Caco-2 (cell line): ENCODE results near the gene LCN9. TPM values are rescaled to one million over a fixed set of nuclear protein-coding genes. Genes with fewer than 3 reads are reported as not detected.

Experiments used
- BruUV-seq: library from RNA; stranded (reverse); fragments of 400-500 nt; replicated peaks from 2 replicates; lab custom pipeline; 2021; lab: Mats Ljungman, UMichigan
- CTCF ChIA-PET: fragments of 300-600 bp; sonication (Branson Sonifier 250); formaldehyde crosslinking; loops from one replicate; lab custom pipeline; 2022; ENCODE audit warnings: antibody characterized with exemption; lab: Charles Lee
- POLR2A ChIA-PET: fragments of 300-600 bp; sonication (Branson Sonifier 250); formaldehyde crosslinking; loops from one replicate; lab custom pipeline; 2022; ENCODE audit warnings: antibody characterized with exemption; lab: Charles Lee
- DNase-seq, 2 experiments: peaks; one replicate each; pipeline versions ENCODE4 v3.0.0 to v3.0.0-alpha.2; 2020 to 2022
- H3K27me3 ChIP-seq: replicated peaks from 2 replicates; pipeline ENCODE4 v1.6.0; 2011; ENCODE audit warnings: low read length; ENCODE audit not compliant: control insufficient read depth, insufficient read depth
- H3K36me3 ChIP-seq: 2 replicates; pipeline ENCODE4 v1.5.1; 2011; ENCODE audit warnings: low read length; ENCODE audit not compliant: control insufficient read depth, insufficient read depth
- H3K4me1 ChIP-seq: fragments of 250-450 bp; sonication (Bioruptor Pico); 2 replicates; pipeline ENCODE4 v1.5.1; 2020; ENCODE audit warnings: mild to moderate bottlenecking
- H3K4me3 ChIP-seq: 2 replicates; pipeline ENCODE4 v1.5.1; 2011; ENCODE audit warnings: low read depth, mild to moderate bottlenecking, control low read depth, low read length
- H3K9me3 ChIP-seq: fragments of 250-450 bp; sonication (Bioruptor Pico); 2 replicates; pipeline ENCODE4 v1.5.1; 2020; ENCODE audit warnings: mild to moderate bottlenecking, moderate library complexity
- H3K27ac Mint-ChIP-seq: one replicate; pipeline ENCODE4 v1.8.0; 2022; ENCODE audit warnings: mixed read lengths; ENCODE audit not compliant: unreplicated experiment
- H3K27me3 Mint-ChIP-seq: one replicate; pipeline ENCODE4 v1.8.0; 2022; ENCODE audit warnings: mixed read lengths; ENCODE audit not compliant: insufficient read depth, unreplicated experiment
- H3K36me3 Mint-ChIP-seq: one replicate; pipeline ENCODE4 v1.8.0; 2022; ENCODE audit warnings: mild to moderate bottlenecking, mixed read lengths; ENCODE audit not compliant: insufficient read depth, unreplicated experiment
- H3K4me1 Mint-ChIP-seq: one replicate; pipeline ENCODE4 v1.8.0; 2022; ENCODE audit warnings: low read depth, mixed read lengths; ENCODE audit not compliant: unreplicated experiment
- H3K4me3 Mint-ChIP-seq: one replicate; pipeline ENCODE4 v1.8.0; 2022; ENCODE audit warnings: mild to moderate bottlenecking, moderate library complexity, mixed read lengths; ENCODE audit not compliant: unreplicated experiment
- H3K9me3 Mint-ChIP-seq: one replicate; pipeline ENCODE4 v1.8.0; 2022; ENCODE audit warnings: mixed read lengths; ENCODE audit not compliant: unreplicated experiment
- CTCF ChIP-seq, 2 experiments: fragments of 200-600 bp in 1 of 2; IDR thresholded peaks; 1 replicate in 1 of 2; 2 replicates in 1 of 2; pipeline versions ENCODE4 v1.5.1 to v1.8.0; 2011 to 2022; ENCODE audit warnings: antibody characterized with exemption in 1 of 2, control low read depth in 1 of 2, inconsistent platforms in 1 of 2, low read depth in 1 of 2, low read length in 1 of 2, mild to moderate bottlenecking in 1 of 2, moderate library complexity in 1 of 2; ENCODE audit not compliant: insufficient read depth in 1 of 2, severe bottlenecking in 1 of 2, unreplicated experiment in 1 of 2
- intact Hi-C: fragments of 100-400 bp; cut with micrococcal nuclease; formaldehyde crosslinking; loops from one replicate; pipeline ENCODE4 v1.10.0; 2022; ENCODE audit not compliant: unreplicated experiment
- total RNA-seq: library from RNA; stranded (reverse); gene quantifications from 2 replicates; pipeline ENCODE4 v1.2.3, GENCODE V29; 2022

The LCN9 gene
- total RNA-seq, 1 experiment from 2014 or later, result not detected

GRCh38 chr9:135707252-135708138, 44.4 kb downstream of the LCN9 start:
- Mint-ChIP-seq H3K27ac (no peak overlapping the region), H3K36me3 (no peaks in the 10 kb centered on the region), H3K27me3 (peaks cover 23% of the 10 kb centered on the region), H3K4me3 (no peak overlapping the region), H3K4me1 (no peaks in the 10 kb centered on the region), H3K9me3 (no peaks in the 10 kb centered on the region)
- Histone ChIP-seq H3K4me3 (no peak overlapping the region), H3K36me3 (no peaks in the 10 kb centered on the region), H3K27me3 (no peaks in the 10 kb centered on the region; the same call in 1 of the 2 replicates), H3K9me3 (no peaks in the 10 kb centered on the region), H3K4me1 (no peaks in the 10 kb centered on the region)
- ChIA-PET POLR2A (no interaction called here), CTCF (no interaction called here)
- DNase-seq, result no peak
- intact Hi-C loops, result no loop called here
- no TSS peak for BruUV-seq
- no peak for TF ChIP-seq CTCF (IDR thresholded peaks at IDR 0.05; ENCODE audit: insufficient read depth in 1 of 2, low read depth in 1 of 2, low read length in 1 of 2, severe bottlenecking in 1 of 2, unreplicated experiment in 1 of 2)

GRCh38 chr9:135708164-135708563, 45.1 kb downstream of the LCN9 start:
- no peaks in the 10 kb centered on the region for H3K9me3 Mint-ChIP-seq
- H3K4me3 Mint-ChIP-seq, result no peak overlapping the region
- TF ChIP-seq CTCF (IDR thresholded peaks at IDR 0.05; ENCODE audit: insufficient read depth in 1 of 2, low read depth in 1 of 2, low read length in 1 of 2, severe bottlenecking in 1 of 2, unreplicated experiment in 1 of 2), result no peak
- no peak overlapping the region for H3K27ac Mint-ChIP-seq
- H3K4me1 Mint-ChIP-seq, result no peaks in the 10 kb centered on the region
- POLR2A ChIA-PET, result no interaction called here
- BruUV-seq, result no TSS peak
- H3K9me3 ChIP-seq, result no peaks in the 10 kb centered on the region
- CTCF ChIA-PET, result no interaction called here
- DNase-seq, result no peak
- no peaks in the 10 kb centered on the region for H3K36me3 ChIP-seq
- H3K27me3 Mint-ChIP-seq, result peaks cover 23% of the 10 kb centered on the region
- no peak overlapping the region for H3K4me3 ChIP-seq
- H3K36me3 Mint-ChIP-seq, result no peaks in the 10 kb centered on the region
- no peaks in the 10 kb centered on the region; the same call in 1 of the 2 replicates for H3K27me3 ChIP-seq
- intact Hi-C loops, result no loop called here
- no peaks in the 10 kb centered on the region for H3K4me1 ChIP-seq

GRCh38 chr9:135711391-135711790, 48.3 kb downstream of the LCN9 start:
- Mint-ChIP-seq H3K36me3 (no peaks in the 10 kb centered on the region), H3K4me1 (no peaks in the 10 kb centered on the region), H3K4me3 (no peak overlapping the region), H3K27me3 (peaks cover 23% of the 10 kb centered on the region), H3K9me3 (no peaks in the 10 kb centered on the region), H3K27ac (no peak overlapping the region)
- no peak for TF ChIP-seq CTCF (IDR thresholded peaks at IDR 0.05; ENCODE audit: insufficient read depth in 1 of 2, low read depth in 1 of 2, low read length in 1 of 2, severe bottlenecking in 1 of 2, unreplicated experiment in 1 of 2)
- no TSS peak for BruUV-seq
- no peak for DNase-seq
- H3K4me3 ChIP-seq, result no peak overlapping the region
- intact Hi-C loops, result no loop called here
- H3K27me3 ChIP-seq, result no peaks in the 10 kb centered on the region; the same call in 1 of the 2 replicates
- H3K9me3 ChIP-seq, result no peaks in the 10 kb centered on the region
- ChIA-PET CTCF (no interaction called here), POLR2A (no interaction called here)
- no peaks in the 10 kb centered on the region for H3K36me3 ChIP-seq
- no peaks in the 10 kb centered on the region for H3K4me1 ChIP-seq
